HL-60/S4 treated with retinoic acid at 250 ng/mL for 4 days and 3 days (cell line): ENCODE results near the gene PUS1.

ENCODE experiments used
- in situ Hi-C: fragments of 300-500 bp; cut with MboI; formaldehyde crosslinking; loops from 2 replicates; pipeline ENCODE4 v1.7.0; 2022; ENCODE audit warnings: low sequenced_read_pairs

PUS1 gene

DNA sequence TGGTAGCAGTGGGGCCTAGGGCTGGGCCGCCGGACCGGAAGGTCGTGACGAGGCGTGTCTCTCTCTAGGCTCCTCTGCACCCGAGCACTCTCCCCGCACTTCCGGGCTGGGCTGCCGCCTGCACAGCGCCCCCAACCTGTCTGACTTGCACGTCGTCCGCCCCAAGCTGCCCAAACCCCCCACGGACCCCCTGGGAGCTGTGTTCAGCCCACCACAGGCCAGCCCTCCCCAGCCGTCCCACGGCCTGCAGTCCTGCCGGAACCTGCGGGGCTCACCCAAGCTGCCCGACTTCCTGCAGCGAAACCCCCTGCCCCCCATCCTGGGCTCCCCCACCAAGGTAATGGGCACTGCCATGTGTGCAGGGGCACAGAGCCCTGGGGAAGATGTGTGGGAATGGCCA, 13.3 kb upstream of the PUS1 start:
- in situ Hi-C loops = no loop called here

DNA sequence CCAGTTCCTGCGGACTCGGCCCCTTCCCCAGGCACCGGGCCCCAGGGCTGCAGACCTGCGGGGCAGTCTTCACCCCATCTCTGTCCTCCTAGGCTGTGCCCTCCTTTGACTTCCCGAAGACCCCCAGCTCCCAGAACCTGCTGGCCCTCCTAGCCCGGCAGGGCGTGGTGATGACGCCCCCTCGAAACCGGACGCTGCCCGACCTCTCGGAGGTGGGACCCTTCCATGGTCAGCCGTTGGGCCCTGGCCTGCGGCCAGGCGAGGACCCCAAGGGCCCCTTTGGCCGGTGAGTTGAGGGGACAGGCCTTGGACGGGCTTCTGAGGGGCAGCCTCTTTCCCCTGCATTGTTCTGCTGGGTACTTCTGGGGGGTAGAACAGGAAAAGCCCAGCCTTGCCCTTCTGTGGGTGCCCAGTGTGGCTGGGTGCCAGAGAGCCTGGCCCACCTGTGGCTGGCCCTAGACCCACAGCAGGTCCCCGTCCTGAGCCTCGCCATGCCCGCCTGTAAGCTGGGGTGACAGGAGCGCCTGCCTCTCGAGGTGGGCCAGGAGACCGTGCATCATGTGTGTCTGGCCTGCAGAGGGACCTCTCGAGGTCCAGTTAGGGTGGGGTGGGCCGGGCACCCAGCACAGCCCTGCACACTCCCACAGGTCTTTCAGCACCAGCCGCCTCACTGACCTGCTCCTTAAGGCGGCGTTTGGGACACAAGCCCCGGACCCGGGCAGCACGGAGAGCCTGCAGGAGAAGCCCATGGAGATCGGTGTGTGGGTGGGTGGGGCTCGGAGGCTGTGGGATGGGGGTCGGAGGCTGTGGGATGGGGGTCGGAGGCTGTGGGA, 12.6 kb upstream of the PUS1 start:
- in situ Hi-C loops = no loop called here

DNA sequence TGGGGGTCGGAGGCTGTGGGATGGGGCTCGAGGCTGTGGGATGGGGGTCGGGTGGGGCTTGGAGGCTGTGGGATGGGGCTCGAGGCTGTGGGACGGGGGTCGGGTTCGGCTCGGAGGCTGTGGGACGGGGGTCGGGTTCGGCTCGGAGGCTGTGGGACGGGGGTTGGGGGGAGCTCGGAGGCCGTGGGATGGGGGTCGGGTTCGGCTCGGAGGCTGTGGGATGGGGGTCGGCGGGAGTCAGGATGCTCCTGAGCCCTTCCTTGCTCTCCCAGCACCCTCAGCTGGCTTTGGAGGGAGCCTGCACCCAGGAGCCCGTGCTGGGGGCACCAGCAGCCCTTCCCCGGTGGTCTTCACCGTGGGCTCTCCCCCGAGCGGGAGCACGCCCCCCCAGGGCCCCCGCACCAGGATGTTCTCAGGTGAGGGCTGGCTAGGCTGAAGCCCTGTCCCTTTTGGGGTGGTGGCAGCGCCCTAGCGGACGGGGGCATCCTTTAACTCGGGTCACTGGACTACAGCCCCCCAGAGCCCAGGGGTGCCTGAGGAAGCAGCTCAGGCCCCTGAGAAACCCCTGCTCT, 11.9 kb upstream of the PUS1 start:
- in situ Hi-C loops = no loop called here

DNA sequence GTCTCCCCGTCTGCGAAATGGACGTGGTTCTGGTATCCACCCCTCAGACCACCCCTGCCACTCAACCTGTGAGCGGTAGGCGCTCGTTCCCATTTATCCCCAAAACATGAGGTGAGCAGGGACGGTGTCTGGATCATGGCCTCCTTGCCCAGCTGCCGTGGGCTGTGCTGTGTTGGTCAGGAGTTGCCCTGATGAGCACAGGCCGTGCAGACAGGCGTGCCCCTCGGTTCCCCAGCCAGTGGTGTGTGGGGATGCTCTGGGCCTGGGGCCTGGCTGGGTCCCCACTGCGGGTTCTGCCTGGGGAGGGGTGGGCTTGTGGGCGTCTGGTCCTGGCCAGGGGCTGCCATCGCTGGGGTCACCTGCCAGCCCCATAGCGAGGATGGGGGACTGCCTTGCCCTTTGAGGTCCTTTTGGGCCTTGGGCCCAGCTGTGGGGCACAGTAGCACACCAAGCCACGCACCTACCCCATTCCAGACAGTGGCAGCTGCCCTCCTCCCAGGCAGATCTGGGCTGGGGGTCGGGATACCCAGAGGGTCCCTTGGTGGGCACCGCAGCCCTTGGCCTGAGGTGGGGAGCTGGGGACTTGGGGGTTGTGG, 11.3 kb upstream of the PUS1 start:
- in situ Hi-C loops = no loop called here

DNA sequence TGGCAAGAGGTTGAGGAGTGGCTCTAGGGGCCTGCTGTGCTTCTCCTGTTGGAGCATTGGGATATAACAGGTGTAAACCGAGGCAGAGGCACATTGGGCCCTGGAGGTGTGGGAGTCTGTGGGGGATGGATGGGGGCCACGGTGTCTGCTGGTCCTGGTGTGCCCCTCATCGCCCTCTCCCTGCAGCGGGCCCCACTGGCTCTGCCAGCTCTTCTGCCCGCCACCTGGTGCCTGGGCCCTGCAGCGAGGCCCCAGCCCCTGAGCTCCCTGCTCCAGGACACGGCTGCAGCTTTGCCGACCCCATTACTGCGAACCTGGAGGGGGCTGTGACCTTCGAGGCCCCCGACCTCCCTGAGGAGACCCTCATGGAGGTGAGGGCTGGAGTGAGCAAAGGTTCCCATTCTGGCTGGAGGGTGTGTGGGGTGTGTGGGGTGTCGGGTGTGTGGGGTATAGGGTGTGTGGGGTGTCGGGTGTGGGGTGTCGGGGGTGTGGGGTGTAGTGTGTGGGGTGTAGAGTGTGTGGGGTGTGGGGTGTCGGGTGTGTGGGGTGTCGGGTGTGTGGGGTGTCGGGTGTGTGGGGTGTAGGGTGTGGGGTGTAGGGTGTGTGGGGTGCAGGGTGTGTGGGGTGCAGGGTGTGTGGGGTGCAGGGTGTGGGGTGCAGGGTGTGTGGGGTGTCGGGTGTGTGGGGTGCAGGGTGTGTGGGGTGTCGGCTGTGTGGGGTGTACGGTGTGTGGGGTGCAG, 10.6 kb upstream of the PUS1 start:
- in situ Hi-C loops = no loop called here

DNA sequence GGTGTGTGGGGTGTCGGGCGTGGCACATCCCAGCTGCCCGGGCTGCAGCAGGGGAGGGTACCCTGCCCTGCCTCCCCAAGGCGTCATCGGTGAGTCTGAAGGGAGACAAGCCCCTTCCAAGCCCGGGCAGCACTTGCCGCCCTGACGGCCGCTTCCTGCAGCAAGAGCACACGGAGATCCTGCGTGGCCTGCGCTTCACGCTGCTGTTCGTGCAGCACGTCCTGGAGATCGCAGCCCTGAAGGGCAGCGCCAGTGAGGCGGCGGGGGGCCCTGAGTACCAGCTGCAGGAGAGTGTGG, 10.1 kb upstream of the PUS1 start:
- in situ Hi-C loops = no loop called here

DNA sequence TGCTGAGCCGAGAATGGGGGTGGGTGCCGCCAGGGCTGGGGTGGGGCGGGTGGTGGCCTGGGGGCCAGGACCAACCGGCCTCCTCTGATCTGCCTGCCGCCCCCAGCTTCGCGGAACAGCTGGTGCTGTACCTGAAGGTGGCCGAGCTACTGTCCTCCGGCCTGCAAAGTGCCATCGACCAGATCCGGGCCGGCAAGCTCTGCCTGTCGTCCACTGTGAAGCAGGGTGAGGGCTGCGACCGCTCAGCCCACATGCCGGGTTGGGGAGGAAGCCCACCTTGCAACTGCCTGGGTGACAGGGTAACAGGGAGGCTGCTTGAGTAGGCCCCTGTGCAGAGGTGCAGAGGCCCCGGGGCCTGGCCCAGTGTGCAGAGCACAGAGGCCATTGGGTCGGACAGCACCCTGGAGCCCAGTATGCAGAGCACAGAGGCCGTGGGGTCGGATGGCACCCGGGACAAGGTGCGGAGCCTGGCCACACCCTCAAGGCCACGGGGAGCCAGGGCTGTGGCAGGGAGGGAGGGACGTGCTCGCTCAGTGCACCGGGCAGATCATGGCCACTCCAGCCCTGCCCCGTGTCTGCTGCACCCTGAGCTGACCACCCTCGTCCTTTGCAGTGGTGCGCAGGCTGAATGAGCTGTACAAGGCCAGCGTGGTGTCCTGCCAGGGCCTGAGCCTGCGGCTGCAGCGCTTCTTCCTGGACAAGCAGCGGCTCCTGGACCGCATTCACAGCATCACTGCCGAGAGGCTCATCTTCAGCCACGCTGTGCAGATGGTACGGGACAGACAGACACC, 9.5 kb upstream of the PUS1 start:
- in situ Hi-C loops = no loop called here

DNA sequence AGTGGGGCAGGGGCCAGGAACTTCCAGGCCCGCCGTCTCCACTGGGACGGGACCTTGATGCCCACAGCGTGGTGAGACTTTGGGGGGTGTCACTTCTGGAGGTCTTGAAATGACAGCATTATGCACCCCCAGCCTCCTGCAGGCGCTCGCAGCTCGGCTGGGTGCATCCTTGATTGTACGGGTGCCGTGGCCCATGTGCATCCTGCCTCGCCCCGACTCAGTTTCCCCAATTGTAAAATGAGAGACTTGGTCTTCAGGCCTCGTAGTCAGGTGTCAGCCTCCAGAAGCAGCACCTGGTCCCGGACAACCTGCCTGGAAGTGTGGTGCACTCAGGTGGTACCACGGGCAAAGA, 8.9 kb upstream of the PUS1 start:
- in situ Hi-C loops = no loop called here

DNA sequence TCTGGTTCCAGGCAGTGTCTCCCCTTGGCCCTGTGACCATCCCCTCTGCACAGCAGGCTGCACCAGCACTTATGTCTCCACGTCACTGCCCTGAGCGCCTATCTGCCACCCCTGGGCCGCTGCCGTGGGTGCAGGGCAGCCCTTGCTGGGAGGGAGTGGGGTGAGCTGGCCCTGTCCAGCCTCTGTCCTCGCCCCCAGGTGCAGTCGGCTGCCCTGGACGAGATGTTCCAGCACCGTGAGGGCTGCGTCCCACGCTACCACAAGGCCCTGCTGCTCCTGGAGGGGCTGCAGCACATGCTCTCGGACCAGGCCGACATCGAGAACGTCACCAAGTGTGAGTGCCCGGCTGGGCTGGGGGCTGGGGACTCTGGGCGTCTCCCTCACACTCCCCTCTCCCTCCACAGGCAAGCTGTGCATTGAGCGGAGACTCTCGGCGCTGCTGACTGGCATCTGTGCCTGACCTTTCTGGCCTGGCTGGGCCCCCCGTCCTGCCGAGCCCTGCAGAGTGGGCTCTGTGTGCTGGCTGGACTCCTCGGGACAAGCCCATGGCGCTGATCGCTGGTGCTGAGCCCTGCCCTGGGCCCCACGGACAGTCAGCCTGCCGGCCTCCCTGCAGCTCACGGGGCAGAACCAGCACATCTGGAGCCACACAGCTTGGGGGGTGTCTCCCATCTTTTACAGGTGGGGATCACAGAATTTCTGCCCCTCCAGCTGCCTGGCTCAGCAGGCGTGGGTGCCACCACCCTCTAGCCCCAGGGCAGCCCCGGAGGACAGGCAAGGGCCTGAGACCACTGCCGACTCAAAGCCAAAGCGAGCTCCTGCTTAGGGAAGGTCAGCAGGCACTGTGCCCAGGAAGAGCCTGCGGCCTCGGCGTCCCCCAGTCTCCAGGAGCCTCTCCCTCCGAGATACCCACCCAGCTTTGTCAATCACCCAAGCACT, 7.9 kb upstream of the PUS1 start:
- in situ Hi-C loops = no loop called here

DNA sequence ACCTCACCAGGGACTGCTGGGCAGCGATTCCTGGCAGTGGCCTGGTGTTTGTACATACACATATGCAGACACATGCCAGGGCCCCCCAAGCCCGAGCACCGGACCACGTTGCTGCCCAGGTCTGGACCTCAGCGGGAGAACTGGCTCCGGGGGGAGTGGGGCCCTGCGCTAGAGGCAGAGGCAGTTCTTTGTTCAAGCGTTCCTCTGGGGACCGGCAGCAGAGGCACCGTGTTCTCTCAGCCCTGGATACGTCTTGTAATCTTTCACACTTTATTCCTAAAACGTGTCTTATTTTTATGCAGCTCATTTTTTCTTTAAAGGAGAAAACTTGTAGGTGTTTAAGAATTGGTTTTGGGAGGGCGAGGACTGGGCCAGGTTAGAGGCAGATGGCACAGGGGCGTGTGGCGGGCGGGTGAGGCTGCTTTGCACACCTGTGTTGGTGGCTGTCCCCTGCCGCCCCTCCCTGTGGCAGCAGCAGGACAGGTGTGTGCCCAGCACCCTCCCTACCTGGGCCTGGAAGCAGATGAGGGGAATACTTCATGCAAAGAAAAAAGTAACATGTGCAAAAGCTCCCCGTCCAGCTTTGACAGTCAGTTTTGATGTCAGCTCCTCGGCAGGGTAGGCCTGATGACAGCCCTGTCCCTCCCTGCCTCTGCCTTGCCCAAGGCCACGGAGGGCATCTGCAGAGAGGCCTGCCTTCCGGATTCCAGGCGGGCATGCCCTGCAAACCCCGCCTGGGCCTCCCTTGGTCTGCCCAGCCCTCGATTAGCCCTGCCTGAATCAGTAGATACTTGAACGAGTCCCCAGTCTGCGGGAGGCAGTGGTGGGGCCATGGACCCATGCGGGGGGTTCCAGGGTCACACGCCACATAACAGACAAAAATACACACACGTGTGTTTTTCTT, 7.0 kb upstream of the PUS1 start:
- in situ Hi-C loops = no loop called here

DNA sequence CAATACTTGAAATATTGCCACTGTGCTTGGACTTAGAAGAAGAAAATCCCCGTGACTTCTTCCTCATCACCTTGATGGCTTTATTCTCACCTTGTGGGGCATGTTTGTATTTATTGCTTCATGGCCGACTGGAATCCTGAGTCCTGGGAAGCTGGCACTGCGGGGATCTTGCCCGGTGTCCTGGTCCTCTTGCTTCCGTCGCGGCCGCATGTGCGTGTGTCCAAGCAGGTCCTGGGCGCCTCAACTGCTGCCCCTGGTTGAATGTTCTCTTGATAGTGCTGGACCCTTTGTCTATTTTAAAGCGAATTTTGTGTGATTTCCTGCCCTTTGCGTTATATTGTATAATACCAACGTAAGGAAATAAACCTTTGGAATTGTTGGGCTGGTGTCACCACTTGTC, 6.3 kb upstream of the PUS1 start:
- in situ Hi-C loops = no loop called here

DNA sequence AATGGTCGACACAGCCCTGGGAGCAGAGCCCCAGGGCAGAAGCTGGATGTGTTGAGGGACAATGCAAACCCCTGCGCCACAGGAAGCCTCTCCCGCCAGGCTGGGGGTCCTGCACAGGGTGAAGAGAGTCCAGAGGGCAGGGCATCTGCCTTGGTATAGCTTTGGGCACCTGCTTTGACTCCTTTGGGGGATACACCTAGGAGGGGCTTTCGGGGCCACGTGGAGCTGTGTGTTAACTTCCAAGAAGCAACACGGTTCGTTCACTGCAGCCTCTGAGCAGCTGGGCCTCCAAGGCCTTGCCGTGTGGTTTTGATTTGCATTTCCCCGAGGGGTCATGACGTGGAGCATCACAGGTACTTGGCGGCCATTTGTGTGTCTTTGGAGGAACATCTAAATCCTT, 5.8 kb upstream of the PUS1 start:
- in situ Hi-C loops = no loop called here

DNA sequence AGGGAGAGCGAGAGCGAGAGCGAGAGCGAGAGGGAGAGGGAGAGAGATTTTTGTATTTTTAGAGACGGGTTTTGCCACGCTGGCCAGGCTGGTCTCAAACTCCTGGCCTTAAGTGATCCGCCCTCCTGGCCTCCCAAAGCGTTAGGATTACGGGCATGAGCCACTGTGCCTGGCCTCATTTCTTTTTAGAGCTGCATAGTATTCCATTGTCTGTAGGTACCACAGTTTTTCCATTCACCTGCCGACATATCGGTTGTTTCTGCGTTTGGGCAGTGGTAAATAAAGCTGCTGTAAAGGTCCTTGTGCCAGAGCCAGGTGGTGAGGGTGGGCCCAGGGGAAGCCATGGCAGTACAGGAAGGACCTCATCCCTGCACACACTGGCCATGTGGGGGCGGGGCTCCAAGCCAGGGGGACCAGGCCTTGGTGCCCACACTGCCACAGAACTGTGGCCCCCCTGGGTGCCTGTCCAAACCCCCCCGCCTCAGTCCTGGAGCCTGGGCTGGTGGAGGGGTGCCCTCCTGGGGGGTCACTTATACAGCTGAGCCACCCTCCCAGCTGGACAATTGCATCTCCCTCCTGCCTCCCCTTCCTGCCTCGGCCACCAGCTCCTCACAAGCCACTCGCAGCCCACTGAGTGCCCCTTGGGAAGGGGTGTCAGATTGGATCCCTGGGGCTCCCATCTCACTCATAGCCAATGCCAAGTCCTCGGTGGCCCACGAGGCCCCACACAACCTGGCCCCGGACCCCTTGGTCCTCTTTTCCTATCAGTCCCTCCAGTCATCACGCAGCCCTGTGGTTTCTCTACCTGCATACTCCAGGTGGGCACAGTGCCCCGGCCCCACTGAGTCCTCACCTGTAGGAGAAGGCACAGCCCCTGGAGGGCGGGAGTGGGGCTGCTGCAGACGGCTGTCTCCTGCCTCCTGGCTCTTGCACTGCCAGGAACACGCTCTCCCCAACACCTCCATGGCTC, 1.7 kb upstream of the PUS1 start:
- in situ Hi-C loops = no loop called here

DNA sequence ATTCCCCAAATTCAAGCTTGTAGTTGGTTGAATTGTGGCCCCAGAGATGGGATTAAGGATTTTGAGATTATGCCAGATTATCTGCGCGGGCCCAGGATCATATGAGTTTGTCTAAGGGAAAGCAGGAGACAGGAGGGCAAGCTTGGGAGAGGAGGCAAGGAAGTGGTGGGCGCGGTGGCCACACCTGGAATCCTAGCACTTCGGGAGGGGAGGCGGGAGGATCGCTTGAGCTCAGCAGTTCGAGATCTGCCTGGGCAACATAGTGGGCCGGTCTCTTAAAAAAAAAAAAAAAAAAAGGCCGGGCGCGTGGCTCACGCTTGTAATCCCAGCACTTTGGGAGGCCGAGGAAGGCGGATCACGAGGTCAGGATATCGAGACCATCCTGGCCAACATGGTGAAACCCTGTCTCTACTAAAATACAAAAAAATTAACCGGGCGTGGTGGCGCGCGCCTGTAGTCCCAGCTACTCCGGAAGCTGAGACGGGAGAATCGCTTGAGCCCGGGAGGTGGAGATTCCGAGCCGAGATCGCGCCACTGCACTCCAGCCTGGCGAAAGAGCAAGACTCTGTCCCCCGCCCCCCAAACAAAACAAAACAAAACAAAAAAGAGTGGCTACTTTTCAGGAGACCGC, 881 bp upstream of the PUS1 start:
- in situ Hi-C loops = no loop called here

DNA sequence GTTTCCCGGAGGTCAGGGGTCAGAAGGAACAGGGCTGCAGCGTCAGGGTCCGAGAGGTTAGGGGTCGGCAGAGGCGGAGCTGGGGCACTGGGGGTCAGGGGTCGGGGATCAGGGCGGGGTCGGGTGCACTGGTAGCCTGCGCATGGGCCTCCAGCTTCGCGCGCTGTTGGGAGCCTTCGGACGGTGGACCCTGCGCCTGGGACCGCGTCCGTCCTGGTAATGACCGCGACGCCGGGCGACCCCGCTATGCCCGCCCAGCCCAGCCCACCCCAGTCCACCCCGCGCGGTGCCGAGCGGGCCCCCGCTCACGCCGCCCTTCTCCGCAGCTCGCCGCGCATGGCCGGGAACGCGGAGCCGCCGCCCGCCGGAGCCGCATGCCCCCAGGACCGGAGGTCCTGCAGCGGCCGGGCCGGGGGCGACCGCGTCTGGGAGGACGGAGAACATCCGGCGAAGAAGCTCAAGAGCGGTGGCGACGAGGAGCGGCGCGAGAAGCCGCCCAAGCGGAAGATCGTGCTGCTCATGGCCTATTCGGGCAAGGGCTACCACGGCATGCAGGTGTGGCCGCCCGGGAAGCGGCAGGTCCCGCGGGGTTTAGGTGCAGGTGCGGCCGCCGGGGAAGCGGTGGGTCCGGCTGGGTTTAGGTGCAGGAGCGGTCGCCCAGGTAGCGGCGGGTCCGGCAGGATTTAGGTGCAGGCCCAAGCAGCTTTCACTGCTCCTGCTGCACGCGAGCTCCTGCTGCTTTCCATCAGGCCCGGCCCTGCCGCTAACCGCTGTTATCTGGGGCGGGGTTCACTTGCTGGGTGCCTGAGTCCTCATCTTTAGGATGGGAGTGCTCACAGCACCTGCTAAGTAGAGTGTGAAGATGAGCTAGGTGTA, 743 bp downstream of the PUS1 start:
- in situ Hi-C loops = no loop called here

DNA sequence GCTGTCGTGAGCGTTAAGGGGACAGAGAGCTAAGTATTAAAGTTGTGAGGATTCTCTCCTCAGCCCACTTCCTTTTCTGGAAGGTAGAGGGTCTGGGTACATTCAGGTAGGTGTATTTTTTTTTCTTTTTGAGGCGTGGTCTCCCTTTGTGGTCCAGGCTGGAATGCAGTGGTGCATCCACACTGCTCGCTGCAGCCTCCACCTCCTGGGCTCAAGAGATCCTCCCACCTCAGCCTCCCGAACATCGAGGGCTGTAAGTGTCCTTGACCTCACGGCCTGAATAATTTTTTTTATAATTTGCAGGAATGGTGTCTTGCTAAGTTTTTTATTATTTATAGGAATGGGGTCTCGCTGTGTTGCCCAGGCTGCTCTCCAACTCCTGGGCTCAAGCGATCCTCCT, 1.4 kb downstream of the PUS1 start:
- in situ Hi-C loops = no loop called here

DNA sequence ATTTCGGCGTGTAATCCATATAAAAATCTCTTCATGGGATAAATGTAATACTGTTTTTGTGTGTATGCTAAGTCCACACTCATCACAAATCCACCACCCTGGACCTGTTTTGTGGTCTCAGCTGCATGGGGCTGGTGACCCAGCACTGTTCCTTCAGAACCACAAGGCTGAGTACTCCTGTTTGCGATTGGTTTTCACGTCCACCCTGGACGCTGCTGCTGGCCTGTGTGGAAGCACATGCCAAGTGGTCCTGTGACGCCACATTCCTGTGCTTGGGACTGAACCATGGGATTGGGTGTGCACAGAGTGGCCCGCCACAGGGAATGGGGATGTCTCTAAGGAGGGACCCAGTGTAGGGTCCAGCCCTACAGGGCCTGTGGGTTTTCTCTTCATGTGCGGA, 4.3 kb downstream of the PUS1 start:
- in situ Hi-C loops = no loop called here
